ENCODE results near the gene SIRPA.

Gene SIRPA

DNA sequence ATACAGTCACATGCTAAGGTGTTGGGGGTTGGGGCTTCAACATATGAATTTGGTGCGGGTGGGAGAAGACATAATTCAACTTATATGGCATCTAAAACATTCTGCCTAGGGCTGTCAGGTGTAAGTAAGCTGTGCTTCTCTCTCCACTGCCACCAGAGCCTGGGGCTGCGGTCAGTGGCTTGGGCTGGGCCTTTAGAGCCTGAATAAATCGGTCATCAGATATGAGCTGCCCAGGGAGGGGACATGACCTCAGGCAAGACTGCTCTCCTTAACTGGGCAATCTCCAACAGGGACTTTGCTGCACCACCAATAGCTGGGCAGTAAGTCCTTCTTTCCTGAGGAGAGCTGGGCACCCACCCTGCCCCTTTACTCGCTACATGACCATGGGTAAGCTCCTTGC is 24.9 kb upstream of the SIRPA start:
- Histone ChIP-seq H3K27ac (ENCODE audit: low read depth, low read length) (no peak overlapping the region), H3K4me1 (ENCODE audit: control insufficient read depth, insufficient read depth, low read length) (no peaks in the 10 kb centered on the region), H3K27me3 (ENCODE audit: control insufficient read depth, insufficient read depth, low read length) (no peaks in the 10 kb centered on the region), H3K9ac (ENCODE audit: low read depth, low read length) (no peak overlapping the region), H3K4me3 (ENCODE audit: low read depth, low read length) (no peak overlapping the region), H3K36me3 (ENCODE audit: control insufficient read depth, insufficient read depth, low read length) (no peaks in the 10 kb centered on the region), H3K9me3 (ENCODE audit: control insufficient read depth, insufficient read depth, low read length) (no peaks in the 10 kb centered on the region)

- Histone ChIP-seq H3K9ac (ENCODE audit: low read depth, low read length) (no peak overlapping the region), H3K9me3 (ENCODE audit: control insufficient read depth, insufficient read depth, low read length) (no peaks in the 10 kb centered on the region), H3K4me1 (ENCODE audit: control insufficient read depth, insufficient read depth, low read length) (no peaks in the 10 kb centered on the region), H3K4me3 (ENCODE audit: low read depth, low read length) (no peak overlapping the region), H3K36me3 (ENCODE audit: control insufficient read depth, insufficient read depth, low read length) (no peaks in the 10 kb centered on the region), H3K27me3 (ENCODE audit: control insufficient read depth, insufficient read depth, low read length) (no peaks in the 10 kb centered on the region), H3K27ac (ENCODE audit: low read depth, low read length) (no peak overlapping the region)
Observed at GRCh38 chr20:1870792-1871550, 24.2 kb upstream of the SIRPA start.

GRCh38 chr20:1871807-1872458 is 23.3 kb upstream of the SIRPA start:
- Histone ChIP-seq H3K4me1 (ENCODE audit: control insufficient read depth, insufficient read depth, low read length) (no peaks in the 10 kb centered on the region), H3K9ac (ENCODE audit: low read depth, low read length) (no peak overlapping the region), H3K4me3 (ENCODE audit: low read depth, low read length) (no peak overlapping the region), H3K36me3 (ENCODE audit: control insufficient read depth, insufficient read depth, low read length) (no peaks in the 10 kb centered on the region), H3K9me3 (ENCODE audit: control insufficient read depth, insufficient read depth, low read length) (no peaks in the 10 kb centered on the region), H3K27ac (ENCODE audit: low read depth, low read length) (no peak overlapping the region), H3K27me3 (ENCODE audit: control insufficient read depth, insufficient read depth, low read length) (no peaks in the 10 kb centered on the region)

DNA sequence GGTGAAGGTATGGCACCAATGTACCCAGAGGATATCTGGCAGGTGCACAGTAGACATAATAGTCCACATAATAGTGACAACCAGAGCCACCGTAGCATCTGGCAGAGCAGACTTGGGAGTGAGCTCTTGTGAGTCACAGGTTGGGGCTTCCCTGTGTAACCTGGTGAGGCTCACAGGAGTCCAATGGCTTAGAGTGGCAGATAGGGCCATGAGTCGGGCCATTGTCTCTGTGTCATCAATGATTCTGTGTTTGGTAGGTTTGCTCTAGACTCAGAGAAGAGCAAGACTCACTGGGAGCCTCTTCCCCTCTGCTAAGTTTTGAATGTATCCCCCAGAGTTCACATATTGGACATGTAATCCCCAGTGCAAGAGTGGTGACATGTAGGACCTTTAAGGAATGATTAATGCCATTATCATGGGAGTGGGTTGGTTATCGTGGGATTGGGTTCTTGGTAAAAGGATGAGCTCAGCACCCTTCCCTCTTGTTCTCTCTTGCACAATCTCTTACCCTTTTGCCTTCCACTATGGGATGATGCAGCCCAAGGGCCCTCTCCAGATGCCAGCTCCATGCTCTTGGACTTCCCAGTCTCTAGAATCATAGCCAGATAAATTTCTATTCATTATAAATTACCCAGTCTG is 22.6 kb upstream of the SIRPA start:
- no peaks in the 10 kb centered on the region for H3K36me3 ChIP-seq (ENCODE audit: control insufficient read depth, insufficient read depth, low read length)
- H3K4me3 ChIP-seq (ENCODE audit: low read depth, low read length) = no peak overlapping the region
- H3K27ac ChIP-seq (ENCODE audit: low read depth, low read length) = no peak overlapping the region
- H3K4me1 ChIP-seq (ENCODE audit: control insufficient read depth, insufficient read depth, low read length) = no peaks in the 10 kb centered on the region
- no peak overlapping the region for H3K9ac ChIP-seq (ENCODE audit: low read depth, low read length)
- H3K27me3 ChIP-seq (ENCODE audit: control insufficient read depth, insufficient read depth, low read length) = no peaks in the 10 kb centered on the region
- H3K9me3 ChIP-seq (ENCODE audit: control insufficient read depth, insufficient read depth, low read length) = no peaks in the 10 kb centered on the region

DNA sequence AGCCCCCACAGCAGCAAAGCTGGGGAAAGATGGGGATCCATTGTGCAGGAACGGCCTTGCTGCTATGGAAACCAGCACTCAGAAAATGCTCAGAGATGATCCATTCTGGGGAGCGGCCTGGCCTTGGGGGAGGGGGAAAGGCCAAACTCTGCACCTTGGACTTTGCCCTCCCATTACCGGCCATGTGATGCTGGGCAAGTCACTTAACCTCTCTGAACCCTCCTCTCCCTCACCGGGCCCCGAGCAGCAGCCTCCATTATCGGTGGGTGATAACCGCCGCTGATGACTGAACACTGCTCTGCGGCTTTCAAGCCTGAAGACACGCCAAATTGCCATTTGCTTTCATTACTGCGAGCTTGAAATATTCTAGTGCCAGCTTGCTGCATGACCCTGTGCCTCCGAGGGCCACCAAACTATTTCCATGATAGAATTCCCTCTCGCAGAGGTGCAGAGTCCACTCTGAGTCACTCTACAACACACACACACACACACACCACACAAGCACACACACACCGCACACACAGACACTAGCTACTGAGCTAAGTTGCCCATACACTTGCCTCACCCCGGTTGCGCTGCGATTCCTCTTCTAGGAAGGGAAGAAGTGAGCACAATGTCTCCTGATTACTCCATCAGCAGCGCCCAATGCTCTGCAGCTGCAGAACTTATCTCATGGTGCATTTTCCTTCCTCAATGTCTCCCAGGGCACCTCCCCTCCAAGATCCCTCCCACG is 20.6 kb upstream of the SIRPA start:
- no peaks in the 10 kb centered on the region for H3K36me3 ChIP-seq (ENCODE audit: control insufficient read depth, insufficient read depth, low read length)
- no peaks in the 10 kb centered on the region for H3K27me3 ChIP-seq (ENCODE audit: control insufficient read depth, insufficient read depth, low read length)
- H3K4me3 ChIP-seq (ENCODE audit: low read depth, low read length) = no peak overlapping the region
- peaks cover 1% of the 10 kb centered on the region; the same call in 1 of the 2 replicates for H3K4me1 ChIP-seq (ENCODE audit: control insufficient read depth, insufficient read depth, low read length)
- no peak overlapping the region for H3K9ac ChIP-seq (ENCODE audit: low read depth, low read length)
- H3K9me3 ChIP-seq (ENCODE audit: control insufficient read depth, insufficient read depth, low read length) = no peaks in the 10 kb centered on the region
- H3K27ac ChIP-seq (ENCODE audit: low read depth, low read length) = no peak overlapping the region

DNA sequence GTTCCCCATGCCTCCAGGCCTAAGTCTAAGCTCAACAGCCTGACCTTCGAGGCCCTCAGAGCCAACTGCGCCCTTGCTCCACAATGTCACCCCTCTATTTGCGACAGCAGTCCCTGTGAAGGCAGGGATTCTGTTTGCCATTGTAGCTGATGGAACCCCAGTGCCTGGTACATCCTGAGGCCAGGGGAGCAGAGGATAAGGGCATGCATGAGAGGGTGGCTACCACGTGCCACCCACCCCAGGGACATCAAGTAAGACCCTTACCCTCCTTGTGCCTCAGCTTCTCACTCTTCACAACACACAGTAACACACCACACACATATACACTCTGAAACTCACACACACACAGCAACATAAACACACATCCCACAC is 20.0 kb upstream of the SIRPA start:
- Histone ChIP-seq H3K27ac (ENCODE audit: low read depth, low read length) (no peak overlapping the region), H3K36me3 (ENCODE audit: control insufficient read depth, insufficient read depth, low read length) (no peaks in the 10 kb centered on the region), H3K9ac (ENCODE audit: low read depth, low read length) (no peak overlapping the region), H3K4me3 (ENCODE audit: low read depth, low read length) (no peak overlapping the region), H3K27me3 (ENCODE audit: control insufficient read depth, insufficient read depth, low read length) (no peaks in the 10 kb centered on the region), H3K9me3 (ENCODE audit: control insufficient read depth, insufficient read depth, low read length) (no peaks in the 10 kb centered on the region), H3K4me1 (ENCODE audit: control insufficient read depth, insufficient read depth, low read length) (peaks cover 5% of the 10 kb centered on the region; the same call in 1 of the 2 replicates)

DNA sequence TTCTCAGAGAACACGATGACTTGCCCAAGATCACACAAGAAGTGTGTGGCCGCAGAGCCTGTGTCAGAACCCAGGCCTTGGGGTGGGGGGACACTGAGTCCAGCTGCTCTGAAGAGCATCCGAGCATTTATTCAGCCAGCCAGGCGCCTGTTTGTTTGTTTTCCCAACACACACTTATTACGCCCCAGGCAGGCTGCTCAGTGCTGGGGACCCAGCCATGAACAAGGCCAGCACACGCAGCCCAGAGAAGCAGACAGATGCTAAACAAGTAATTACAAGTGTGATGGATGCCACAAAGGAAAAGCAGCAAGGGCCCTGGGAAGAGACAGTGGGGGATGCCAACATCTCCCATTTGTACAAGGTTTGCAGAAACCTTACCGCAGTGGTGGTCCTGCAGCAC is 19.4 kb upstream of the SIRPA start:
- H3K4me3 ChIP-seq (ENCODE audit: low read depth, low read length) = no peak overlapping the region
- H3K27ac ChIP-seq (ENCODE audit: low read depth, low read length) = no peak overlapping the region
- H3K4me1 ChIP-seq (ENCODE audit: control insufficient read depth, insufficient read depth, low read length) = peaks cover 5% of the 10 kb centered on the region; the same call in 1 of the 2 replicates
- H3K9ac ChIP-seq (ENCODE audit: low read depth, low read length) = no peak overlapping the region
- H3K27me3 ChIP-seq (ENCODE audit: control insufficient read depth, insufficient read depth, low read length) = no peaks in the 10 kb centered on the region
- H3K36me3 ChIP-seq (ENCODE audit: control insufficient read depth, insufficient read depth, low read length) = no peaks in the 10 kb centered on the region
- H3K9me3 ChIP-seq (ENCODE audit: control insufficient read depth, insufficient read depth, low read length) = no peaks in the 10 kb centered on the region

DNA sequence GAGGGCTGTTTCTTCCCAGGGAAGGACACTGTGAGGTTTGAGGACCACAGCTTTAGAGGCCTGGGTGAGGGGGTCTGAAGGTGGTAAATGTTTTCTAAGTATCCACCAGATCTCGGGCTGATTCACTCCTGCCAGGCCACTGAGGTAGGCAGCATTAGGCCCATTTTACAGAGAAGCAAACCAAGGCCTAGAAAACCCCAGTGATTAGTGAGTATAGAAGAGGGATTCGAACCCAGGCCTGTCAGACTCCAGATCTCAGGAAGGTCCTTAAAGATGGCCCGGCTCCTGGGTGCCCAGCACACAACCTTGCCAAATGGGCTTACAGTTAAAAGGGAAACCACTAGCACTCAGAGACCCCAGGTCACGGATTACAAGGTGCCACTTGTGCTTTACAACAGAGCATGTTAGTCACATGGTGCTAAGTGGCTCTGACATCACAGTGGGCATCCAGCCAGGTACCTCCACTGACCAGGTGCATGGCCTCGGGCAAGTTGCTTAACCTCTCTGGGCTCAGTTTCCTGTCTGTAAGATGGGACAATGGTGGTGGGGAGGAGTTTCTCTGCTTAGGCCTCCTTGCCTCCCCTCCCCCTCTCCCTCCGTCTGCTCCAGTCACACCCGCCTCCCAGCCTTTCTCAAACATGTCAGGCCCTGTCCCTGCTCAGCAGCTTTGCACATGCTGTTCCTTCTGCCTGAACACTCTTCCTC is 18.8 kb upstream of the SIRPA start:
- H3K27me3 ChIP-seq (ENCODE audit: control insufficient read depth, insufficient read depth, low read length) = no peaks in the 10 kb centered on the region
- H3K4me3 ChIP-seq (ENCODE audit: low read depth, low read length) = no peak overlapping the region
- peaks cover 6% of the 10 kb centered on the region; the same call in 1 of the 2 replicates for H3K4me1 ChIP-seq (ENCODE audit: control insufficient read depth, insufficient read depth, low read length)
- H3K9me3 ChIP-seq (ENCODE audit: control insufficient read depth, insufficient read depth, low read length) = no peaks in the 10 kb centered on the region
- H3K36me3 ChIP-seq (ENCODE audit: control insufficient read depth, insufficient read depth, low read length) = no peaks in the 10 kb centered on the region
- no peak overlapping the region for H3K27ac ChIP-seq (ENCODE audit: low read depth, low read length)
- no peak overlapping the region for H3K9ac ChIP-seq (ENCODE audit: low read depth, low read length)

DNA sequence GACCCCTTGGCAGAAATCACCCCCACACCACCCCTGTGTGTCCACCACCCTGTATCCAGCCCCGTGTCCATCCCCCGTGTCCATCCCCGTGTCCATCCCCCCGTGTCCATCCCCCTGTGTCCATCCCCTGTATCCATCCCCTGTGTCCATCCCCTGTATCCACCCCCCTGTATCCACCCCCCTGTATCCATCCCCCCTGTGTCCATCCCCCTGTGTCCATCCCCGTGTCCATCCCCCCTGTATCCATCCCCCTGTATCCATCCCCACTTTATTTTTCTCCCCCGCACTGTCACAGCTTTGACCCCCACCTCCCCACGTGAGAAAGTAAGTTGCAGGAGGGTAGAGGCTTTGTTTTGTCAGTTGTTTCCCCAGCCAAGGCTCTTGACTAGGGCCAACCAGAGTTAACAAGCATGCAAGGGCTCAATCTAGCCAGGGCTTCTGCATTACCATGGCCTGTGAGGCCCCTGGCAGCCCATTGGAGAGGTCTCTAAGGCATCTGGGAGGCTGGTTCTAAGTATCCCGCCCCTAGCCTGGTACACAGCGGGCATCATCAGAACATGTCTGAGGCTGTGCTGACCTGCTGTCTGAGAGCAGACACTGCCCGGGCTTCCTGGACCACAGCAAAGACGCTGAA is 18.1 kb upstream of the SIRPA start:
- no peak overlapping the region for H3K27ac ChIP-seq (ENCODE audit: low read depth, low read length)
- no peaks in the 10 kb centered on the region for H3K9me3 ChIP-seq (ENCODE audit: control insufficient read depth, insufficient read depth, low read length)
- no peak overlapping the region for H3K4me3 ChIP-seq (ENCODE audit: low read depth, low read length)
- H3K9ac ChIP-seq (ENCODE audit: low read depth, low read length) = no peak overlapping the region
- H3K27me3 ChIP-seq (ENCODE audit: control insufficient read depth, insufficient read depth, low read length) = no peaks in the 10 kb centered on the region
- peaks cover 10% of the 10 kb centered on the region; the same call in 1 of the 2 replicates for H3K4me1 ChIP-seq (ENCODE audit: control insufficient read depth, insufficient read depth, low read length)
- no peaks in the 10 kb centered on the region for H3K36me3 ChIP-seq (ENCODE audit: control insufficient read depth, insufficient read depth, low read length)

DNA sequence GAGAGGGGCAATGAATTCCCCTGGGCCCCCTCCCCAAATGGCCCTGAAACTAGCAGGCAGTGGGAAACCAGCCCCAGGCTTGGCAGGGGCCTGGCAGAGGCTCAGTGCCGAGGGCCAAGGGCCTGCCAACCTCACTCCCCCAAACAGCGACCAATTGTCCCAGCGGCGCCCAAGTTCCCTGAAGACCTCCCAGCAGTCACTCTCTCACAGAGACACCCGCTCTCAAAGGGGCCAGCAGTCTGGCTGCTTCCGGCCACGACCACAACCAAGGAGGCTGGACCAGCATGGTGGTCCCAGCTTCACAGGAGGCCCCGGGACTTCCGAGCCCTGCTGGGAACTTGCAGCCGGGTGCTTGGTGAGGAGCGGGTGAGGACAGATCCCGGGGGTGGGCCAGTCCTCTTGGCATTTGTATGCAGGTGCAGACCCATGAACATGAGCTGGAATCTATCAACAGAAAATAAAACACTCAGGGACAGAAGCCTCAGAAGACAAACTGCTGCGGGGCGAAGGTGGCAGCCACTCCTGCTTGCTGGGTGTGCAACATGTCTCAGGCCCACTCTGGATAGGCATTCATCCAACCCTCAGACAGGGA is 17.5 kb upstream of the SIRPA start:
- Histone ChIP-seq H3K4me3 (ENCODE audit: low read depth, low read length) (no peak overlapping the region), H3K27me3 (ENCODE audit: control insufficient read depth, insufficient read depth, low read length) (no peaks in the 10 kb centered on the region), H3K9ac (ENCODE audit: low read depth, low read length) (no peak overlapping the region), H3K4me1 (ENCODE audit: control insufficient read depth, insufficient read depth, low read length) (peaks cover 10% of the 10 kb centered on the region; the same call in 1 of the 2 replicates), H3K36me3 (ENCODE audit: control insufficient read depth, insufficient read depth, low read length) (no peaks in the 10 kb centered on the region), H3K27ac (ENCODE audit: low read depth, low read length) (no peak overlapping the region), H3K9me3 (ENCODE audit: control insufficient read depth, insufficient read depth, low read length) (no peaks in the 10 kb centered on the region)

Data from HUES48 (cell line).